ENCODE results near the gene CTSF.

The CTSF gene

DNA sequence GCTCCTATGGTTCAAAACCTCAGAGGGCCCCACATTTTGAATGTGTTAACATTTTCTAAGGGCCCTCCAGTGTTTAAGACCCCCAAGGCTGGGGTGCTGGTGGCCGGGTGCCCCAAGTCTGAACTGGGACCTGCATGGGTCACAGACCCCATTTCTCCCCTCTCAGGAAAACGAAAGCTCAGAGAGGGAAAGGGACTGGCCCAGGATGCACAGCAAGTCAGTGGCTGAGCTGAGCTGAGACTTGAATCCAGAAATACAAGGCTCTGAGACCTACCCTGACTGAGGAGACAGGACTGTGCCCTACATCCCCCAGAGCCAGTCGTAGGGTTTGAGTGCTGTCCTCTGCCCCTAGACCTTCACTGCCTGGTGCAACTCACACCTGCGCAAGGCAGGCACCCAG lies 17.5 kb downstream of the CTSF start:
- H3K4me2 ChIP-seq (ENCODE audit: low read length), result no peak overlapping the region
- TF ChIP-seq, protein P1, sequence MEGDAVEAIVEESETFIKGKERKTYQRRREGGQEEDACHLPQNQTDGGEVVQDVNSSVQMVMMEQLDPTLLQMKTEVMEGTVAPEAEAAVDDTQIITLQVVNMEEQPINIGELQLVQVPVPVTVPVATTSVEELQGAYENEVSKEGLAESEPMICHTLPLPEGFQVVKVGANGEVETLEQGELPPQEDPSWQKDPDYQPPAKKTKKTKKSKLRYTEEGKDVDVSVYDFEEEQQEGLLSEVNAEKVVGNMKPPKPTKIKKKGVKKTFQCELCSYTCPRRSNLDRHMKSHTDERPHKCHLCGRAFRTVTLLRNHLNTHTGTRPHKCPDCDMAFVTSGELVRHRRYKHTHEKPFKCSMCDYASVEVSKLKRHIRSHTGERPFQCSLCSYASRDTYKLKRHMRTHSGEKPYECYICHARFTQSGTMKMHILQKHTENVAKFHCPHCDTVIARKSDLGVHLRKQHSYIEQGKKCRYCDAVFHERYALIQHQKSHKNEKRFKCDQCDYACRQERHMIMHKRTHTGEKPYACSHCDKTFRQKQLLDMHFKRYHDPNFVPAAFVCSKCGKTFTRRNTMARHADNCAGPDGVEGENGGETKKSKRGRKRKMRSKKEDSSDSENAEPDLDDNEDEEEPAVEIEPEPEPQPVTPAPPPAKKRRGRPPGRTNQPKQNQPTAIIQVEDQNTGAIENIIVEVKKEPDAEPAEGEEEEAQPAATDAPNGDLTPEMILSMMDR (IDR thresholded peaks at IDR 0.05; ENCODE audit: low read depth, low read length), result no peak
- no peak for TF ChIP-seq EZH2phosphoT487 (IDR thresholded peaks at IDR 0.05; ENCODE audit: low read depth)
- H2AFZ ChIP-seq (ENCODE audit: low read depth, low read length), result no peak overlapping the region
- H3K4me1 ChIP-seq (ENCODE audit: low read length), result peaks cover 8% of the 10 kb centered on the region
- 0 out of 2 replicates have a peak, but pooled peaks cover 4% of the 10 kb centered on the region for H3K27me3 ChIP-seq (ENCODE audit: low read depth, low read length)
- no peaks in the 10 kb centered on the region for H3K79me2 ChIP-seq (ENCODE audit: low read length)
- H3K36me3 ChIP-seq (replicated peaks; ENCODE audit: low read depth, low read length), result no peaks in the 10 kb centered on the region
- H3K27ac ChIP-seq (ENCODE audit: low read length), result no peak overlapping the region
- H3K9ac ChIP-seq (ENCODE audit: low read length), result no peak overlapping the region
- no peak overlapping the region for H3K4me3 ChIP-seq (ENCODE audit: low read length)
- H3K9me3 ChIP-seq (ENCODE audit: insufficient read depth, low read length), result no peaks in the 10 kb centered on the region
- H4K20me1 ChIP-seq (ENCODE audit: insufficient read depth, low read length), result no peaks in the 10 kb centered on the region

DNA sequence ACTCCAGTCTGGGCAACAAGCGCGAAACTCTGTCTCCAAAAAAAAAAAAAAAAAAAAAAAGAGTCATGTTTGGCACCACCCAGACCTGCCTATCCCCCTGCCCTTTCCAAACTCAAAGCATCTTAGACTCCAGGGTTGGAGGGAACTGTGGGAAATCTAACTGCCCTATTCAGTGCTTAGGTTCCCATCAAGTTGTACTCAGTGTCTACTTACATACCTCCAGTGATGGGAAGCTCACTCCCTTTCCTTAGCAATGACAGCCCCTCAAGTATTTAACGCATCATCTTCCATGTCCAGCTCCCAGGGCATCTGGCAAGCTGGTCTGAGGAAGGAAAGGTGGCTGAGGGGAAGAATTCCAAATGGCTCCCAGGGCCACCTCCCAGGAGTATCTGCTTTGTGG lies 18.7 kb downstream of the CTSF start:
- H3K27me3 ChIP-seq (ENCODE audit: low read depth, low read length), result 0 out of 2 replicates have a peak, but pooled peaks cover 4% of the 10 kb centered on the region
- H2AFZ ChIP-seq (ENCODE audit: low read depth, low read length), result no peak overlapping the region
- H3K27ac ChIP-seq (ENCODE audit: low read length), result no peak overlapping the region
- H3K79me2 ChIP-seq (ENCODE audit: low read length), result no peaks in the 10 kb centered on the region; the same call in 1 of the 2 replicates
- H3K4me2 ChIP-seq (ENCODE audit: low read length), result no peak overlapping the region
- H3K9me3 ChIP-seq (ENCODE audit: insufficient read depth, low read length), result no peaks in the 10 kb centered on the region
- TF ChIP-seq, protein P1 (IDR thresholded peaks at IDR 0.05; ENCODE audit: low read depth, low read length), result no peak
- TF ChIP-seq EZH2phosphoT487 (IDR thresholded peaks at IDR 0.05; ENCODE audit: low read depth), result no peak
- no peak overlapping the region for H3K9ac ChIP-seq (ENCODE audit: low read length)
- no peaks in the 10 kb centered on the region for H4K20me1 ChIP-seq (ENCODE audit: insufficient read depth, low read length)
- peaks cover 10% of the 10 kb centered on the region for H3K4me1 ChIP-seq (ENCODE audit: low read length)
- no peak overlapping the region for H3K4me3 ChIP-seq (ENCODE audit: low read length)
- no peaks in the 10 kb centered on the region for H3K36me3 ChIP-seq (replicated peaks; ENCODE audit: low read depth, low read length)

DNA sequence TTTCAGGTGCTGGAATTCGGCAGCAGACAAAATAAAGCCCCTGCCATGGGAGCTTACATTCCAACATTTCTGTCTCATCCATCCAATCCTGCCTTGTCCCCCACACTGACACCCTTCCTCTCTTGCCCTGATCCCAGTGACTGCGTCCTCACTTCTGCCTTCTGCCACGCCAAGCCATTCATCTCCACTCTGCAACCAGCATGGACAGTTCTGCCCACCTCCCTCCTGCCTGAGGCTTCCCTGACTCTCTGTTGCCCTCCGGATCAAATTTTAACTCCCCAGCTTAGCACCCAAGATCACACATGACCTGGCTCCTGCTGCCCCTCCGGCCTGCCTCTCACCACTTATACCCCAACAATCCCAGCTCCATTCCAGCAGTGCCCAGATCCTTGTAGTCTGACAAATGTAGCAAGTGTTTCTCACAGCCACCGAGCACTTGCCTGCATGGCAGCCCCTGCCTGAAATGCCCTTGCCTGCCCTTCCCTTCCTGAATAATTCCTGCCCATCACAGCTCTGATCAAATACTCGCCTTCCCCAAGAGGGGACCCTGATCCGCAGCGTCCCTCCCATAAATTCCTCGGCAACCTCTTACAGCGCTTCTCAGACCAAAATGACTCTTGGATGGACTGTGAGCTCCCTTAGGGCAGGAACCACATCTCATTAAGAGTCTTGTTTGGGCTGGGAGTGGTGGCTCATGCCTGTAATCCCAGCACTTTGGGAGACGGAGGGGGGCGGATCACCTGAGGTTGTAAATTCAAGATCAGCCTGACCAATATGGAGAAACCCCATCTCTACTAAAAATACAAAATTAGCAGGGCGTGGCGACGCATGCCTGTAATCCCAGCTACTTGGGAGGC lies 19.4 kb downstream of the CTSF start:
- no peak overlapping the region for H3K27ac ChIP-seq (ENCODE audit: low read length)
- H3K36me3 ChIP-seq (replicated peaks; ENCODE audit: low read depth, low read length), result no peaks in the 10 kb centered on the region
- H4K20me1 ChIP-seq (ENCODE audit: insufficient read depth, low read length), result no peaks in the 10 kb centered on the region
- H3K79me2 ChIP-seq (ENCODE audit: low read length), result no peaks in the 10 kb centered on the region; the same call in 1 of the 2 replicates
- no peak overlapping the region for H3K4me2 ChIP-seq (ENCODE audit: low read length)
- H3K27me3 ChIP-seq (ENCODE audit: low read depth, low read length), result 0 out of 2 replicates have a peak, but pooled peaks cover 4% of the 10 kb centered on the region
- TF ChIP-seq, protein P1 (IDR thresholded peaks at IDR 0.05; ENCODE audit: low read depth, low read length), result no peak
- TF ChIP-seq EZH2phosphoT487 (IDR thresholded peaks at IDR 0.05; ENCODE audit: low read depth), result no peak
- H3K9me3 ChIP-seq (ENCODE audit: insufficient read depth, low read length), result no peaks in the 10 kb centered on the region
- peaks cover 17% of the 10 kb centered on the region for H3K4me1 ChIP-seq (ENCODE audit: low read length)
- H3K4me3 ChIP-seq (ENCODE audit: low read length), result no peak overlapping the region
- no peak overlapping the region for H2AFZ ChIP-seq (ENCODE audit: low read depth, low read length)
- no peak overlapping the region for H3K9ac ChIP-seq (ENCODE audit: low read length)

DNA sequence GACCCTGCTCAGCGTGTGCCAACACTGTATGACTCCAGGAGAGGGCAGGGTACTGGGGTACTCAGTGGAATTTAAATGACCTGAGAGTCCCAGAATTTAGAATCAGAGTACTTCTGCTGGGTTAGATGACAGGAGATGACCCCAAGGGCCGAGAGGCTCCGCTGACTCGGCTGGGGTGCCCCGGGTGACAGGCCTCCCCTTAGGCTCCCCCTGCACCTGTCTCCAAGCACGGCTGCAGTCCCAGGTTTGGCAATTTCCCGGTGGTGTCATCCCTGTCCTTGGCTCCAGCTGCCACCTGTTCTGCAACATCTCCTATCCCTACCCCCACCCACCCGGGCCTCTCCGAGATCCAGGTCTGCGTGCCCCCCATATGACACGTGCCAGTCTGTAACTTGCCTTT lies 20.4 kb downstream of the CTSF start:
- Histone ChIP-seq H3K9ac (ENCODE audit: low read length) (no peak overlapping the region), H3K9me3 (ENCODE audit: insufficient read depth, low read length) (no peaks in the 10 kb centered on the region), H3K4me3 (ENCODE audit: low read length) (no peak overlapping the region), H3K36me3 (replicated peaks; ENCODE audit: low read depth, low read length) (peaks cover under 1% of the 10 kb centered on the region), H3K27ac (ENCODE audit: low read length) (no peak overlapping the region), H3K79me2 (ENCODE audit: low read length) (no peaks in the 10 kb centered on the region; the same call in 1 of the 2 replicates), H3K4me1 (ENCODE audit: low read length) (peaks cover 22% of the 10 kb centered on the region), H2AFZ (ENCODE audit: low read depth, low read length) (no peak overlapping the region), H4K20me1 (ENCODE audit: insufficient read depth, low read length) (no peaks in the 10 kb centered on the region), H3K27me3 (ENCODE audit: low read depth, low read length) (0 out of 2 replicates have a peak, but pooled peaks cover 4% of the 10 kb centered on the region), H3K4me2 (ENCODE audit: low read length) (no peak overlapping the region)
- no peak for TF ChIP-seq EZH2phosphoT487 (IDR thresholded peaks at IDR 0.05; ENCODE audit: low read depth)
- TF ChIP-seq, protein P1 (IDR thresholded peaks at IDR 0.05; ENCODE audit: low read depth, low read length), result no peak

Data from OCI-LY3 (cell line).